GM18861 (cell line): ENCODE data around the gene GPR158.
"Not testable (repeated sequence)": the region's sequence is repeated elsewhere in the genome, so short reads cannot be mapped to it uniquely, and the experiment has no call there.

ENCODE experiments used
- ATAC-seq: cut with Tn5 transposase; IDR thresholded peaks from one replicate; pipeline ENCODE4 v1.9.1; 2021; ENCODE audit not compliant: unreplicated experiment

GPR158 gene

GRCh38 chr10:25174461-25175230, at the start of gene GPR158:
Gene GPR158 (plus strand): TSS chr10:25175001. CDS start chr10:25175421, 420 bp downstream.
- ATAC-seq = no peak

GRCh38 chr10:25125201-25125611, 49.6 kb upstream of the GPR158 start:
- ATAC-seq = no peak

- no peak for ATAC-seq
These were observed 45.2 kb upstream of the GPR158 start for GRCh38 chr10:25129592-25129991.

GRCh38 chr10:25130906-25131305, 43.9 kb upstream of the GPR158 start:
- no peak for ATAC-seq

GRCh38 chr10:25142116-25142864, 32.5 kb upstream of the GPR158 start:
- no peak for ATAC-seq

- no peak for ATAC-seq
These were observed 17.2 kb upstream of the GPR158 start for GRCh38 chr10:25157650-25158049.

GRCh38 chr10:25159591-25159990, 15.2 kb upstream of the GPR158 start:
- ATAC-seq = no peak

- ATAC-seq = no peak
These were observed 12.4 kb upstream of the GPR158 start for GRCh38 chr10:25162391-25162790.

- not testable (repeated sequence) for ATAC-seq
These were observed 11.3 kb upstream of the GPR158 start for GRCh38 chr10:25163464-25163863.

GRCh38 chr10:25169740-25170139, 5.1 kb upstream of the GPR158 start:
- no peak for ATAC-seq

GRCh38 chr10:25170627-25171026, 4.2 kb upstream of the GPR158 start:
- no peak for ATAC-seq

- ATAC-seq = no peak
These were observed 973 bp downstream of the GPR158 start for GRCh38 chr10:25175527-25176420.

GRCh38 chr10:25176421-25176968, 1.7 kb downstream of the GPR158 start:
- no peak for ATAC-seq

- ATAC-seq = no peak
These were observed 2.4 kb downstream of the GPR158 start for GRCh38 chr10:25177093-25177753.

GRCh38 chr10:25177754-25178135, 2.9 kb downstream of the GPR158 start:
- no peak for ATAC-seq

- ATAC-seq = no peak
These were observed 3.6 kb downstream of the GPR158 start for GRCh38 chr10:25178411-25178810.

GRCh38 chr10:25180801-25181200, 6.0 kb downstream of the GPR158 start:
- ATAC-seq = no peak

- no peak for ATAC-seq
These were observed 7.8 kb downstream of the GPR158 start for GRCh38 chr10:25182636-25183035.

- no peak for ATAC-seq
These were observed 16.5 kb downstream of the GPR158 start for GRCh38 chr10:25191162-25191895.

GRCh38 chr10:25198151-25198550, 23.4 kb downstream of the GPR158 start:
- ATAC-seq = no peak
